OCI-LY3 (cell line): Measurements from ENCODE around the gene TTI1.

ENCODE experiments used
- H2AFZ ChIP-seq: fragments of 200-600, 300-600 bp; shearing (Covaris generic); 2 replicates; pipeline ENCODE4 v1.6.0; 2014; ENCODE audit warnings: antibody characterized with exemption, low read depth, low read length
- H3K27ac ChIP-seq: fragments of 200-600, 300-600 bp; sonication (generic); 2 replicates; pipeline ENCODE4 v1.5.1; 2014; ENCODE audit warnings: mild to moderate bottlenecking, low read length, moderate library complexity, mixed read lengths
- H3K27me3 ChIP-seq: fragments of 200-600, 300-600 bp; sonication (generic); 2 replicates; pipeline ENCODE4 v1.6.1; 2014; ENCODE audit warnings: low read depth, low read length, mixed read lengths
- H3K36me3 ChIP-seq: fragments of 200-600, 300-600 bp; sonication (generic); replicated peaks from 2 replicates; pipeline ENCODE3; 2014; ENCODE audit warnings: low read depth, low read length, mixed read lengths
- H3K4me1 ChIP-seq: fragments of 300-600, 200-600 bp; sonication (generic); 2 replicates; pipeline ENCODE4 v1.6.1; 2014; ENCODE audit warnings: low read length, mixed read lengths
- H3K4me2 ChIP-seq: fragments of 200-600, 300-600 bp; sonication (generic); 2 replicates; pipeline ENCODE4 v1.6.1; 2014; ENCODE audit warnings: low read length, mixed read lengths
- H3K4me3 ChIP-seq: fragments of 300-600, 200-600 bp; sonication (generic); 2 replicates; pipeline ENCODE4 v1.5.1; 2014; ENCODE audit warnings: antibody characterized with exemption, mild to moderate bottlenecking, low read length, moderate library complexity
- H3K79me2 ChIP-seq: fragments of 300-600, 200-600 bp; shearing (Covaris generic); 2 replicates; pipeline ENCODE4 v1.6.1; 2014; ENCODE audit warnings: mild to moderate bottlenecking, low read length, mixed read lengths
- H3K9ac ChIP-seq: fragments of 300-600, 200-600 bp; shearing (Covaris generic); 2 replicates; pipeline ENCODE4 v1.6.0; 2014; ENCODE audit warnings: mild to moderate bottlenecking, low read length, moderate library complexity
- H3K9me3 ChIP-seq: fragments of 200-600, 300-600 bp; shearing (Covaris generic); 2 replicates; pipeline ENCODE4 v1.6.1; 2014; ENCODE audit warnings: low read length, mixed read lengths; ENCODE audit not compliant: insufficient read depth
- H4K20me1 ChIP-seq: fragments of 200-600, 300-600 bp; sonication (generic); 2 replicates; pipeline ENCODE4 v1.6.1; 2016; ENCODE audit warnings: low read length, mixed read lengths; ENCODE audit not compliant: insufficient read depth
- CTCF ChIP-seq: fragments of 200-600, 300-600 bp; sonication (generic); IDR thresholded peaks from 2 replicates; pipeline ENCODE4 v1.5.1; 2014; ENCODE audit warnings: antibody characterized with exemption, low read length, low read depth
- EZH2phosphoT487 ChIP-seq: fragments of 200-600 bp; shearing (Covaris generic); IDR thresholded peaks from 2 replicates; pipeline ENCODE4 v1.6.1; 2018; ENCODE audit warnings: antibody characterized with exemption, mixed run types, low read depth

TTI1 gene

DNA sequence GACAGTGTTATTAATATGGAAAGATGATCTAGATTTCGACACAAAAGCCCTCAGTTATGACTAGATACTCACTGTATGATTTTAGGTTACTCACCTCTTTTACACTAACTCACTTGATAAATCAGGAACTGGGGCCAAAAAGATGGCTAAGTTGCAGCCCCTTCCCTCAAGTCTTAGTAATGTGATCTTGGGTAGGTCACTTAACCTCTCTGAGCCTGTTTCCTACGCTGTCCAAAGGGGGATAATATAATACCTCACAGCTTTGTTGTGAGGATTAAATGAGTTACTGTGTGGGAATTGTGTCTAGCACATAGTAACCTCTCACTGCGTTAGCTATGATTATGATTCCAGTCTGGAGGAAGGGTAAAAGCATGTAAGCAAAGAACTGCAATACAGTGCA, 1.3 kb downstream of the TTI1 start:
- peaks cover 99% of the 10 kb centered on the region for H3K79me2 ChIP-seq
- H3K4me1 ChIP-seq, result peaks cover 33% of the 10 kb centered on the region
- no peak for TF ChIP-seq EZH2phosphoT487
- no peak for TF ChIP-seq CTCF
- H4K20me1 ChIP-seq, result peaks cover 30% of the 10 kb centered on the region
- H3K4me3 ChIP-seq, result peak overlapping the region; percentile 85
- no peaks in the 10 kb centered on the region for H3K27me3 ChIP-seq
- H3K4me2 ChIP-seq, result peak overlapping the region; percentile 88
- peaks cover 43% of the 10 kb centered on the region for H3K36me3 ChIP-seq
- no peak overlapping the region for H2AFZ ChIP-seq
- no peak overlapping the region for H3K27ac ChIP-seq
- H3K9ac ChIP-seq, result peak overlapping the region; percentile 90
- no peaks in the 10 kb centered on the region for H3K9me3 ChIP-seq

DNA sequence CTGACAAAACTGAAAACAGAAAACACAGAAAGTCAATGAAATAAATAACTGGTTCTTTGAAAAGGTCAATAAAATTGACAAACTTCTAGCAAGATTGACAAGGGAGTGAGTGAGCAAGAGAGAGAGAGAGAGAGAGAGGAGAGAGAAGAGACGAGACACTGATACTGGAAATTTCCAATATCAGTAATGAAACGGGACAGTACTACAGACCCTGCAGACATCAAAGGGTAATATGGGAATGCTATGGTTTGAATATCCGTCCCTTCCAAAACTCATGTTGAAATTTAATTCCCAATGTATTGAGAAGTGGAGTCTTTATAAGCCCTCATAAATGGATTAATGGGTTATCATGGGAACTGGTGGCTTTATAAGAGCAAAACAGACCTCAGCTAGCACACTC, 3.8 kb downstream of the TTI1 start:
- Histone ChIP-seq H3K4me3 (no peak overlapping the region), H3K79me2 (peaks cover 99% of the 10 kb centered on the region), H3K4me1 (peaks cover 23% of the 10 kb centered on the region), H3K27me3 (no peaks in the 10 kb centered on the region), H4K20me1 (peaks cover 55% of the 10 kb centered on the region), H3K9ac (no peak overlapping the region), H2AFZ (no peak overlapping the region), H3K27ac (no peak overlapping the region), H3K4me2 (no peak overlapping the region), H3K9me3 (no peaks in the 10 kb centered on the region), H3K36me3 (peaks cover 41% of the 10 kb centered on the region)
- TF ChIP-seq CTCF (no peak), EZH2phosphoT487 (no peak)

GRCh38 chr20:38024496-38024895, 8.8 kb downstream of the TTI1 start:
- no peaks in the 10 kb centered on the region for H3K27me3 ChIP-seq
- peaks cover 98% of the 10 kb centered on the region for H3K79me2 ChIP-seq
- no peak overlapping the region for H3K9ac ChIP-seq
- H3K4me1 ChIP-seq, result no peaks in the 10 kb centered on the region
- H3K27ac ChIP-seq, result no peak overlapping the region
- H2AFZ ChIP-seq, result no peak overlapping the region
- peaks cover 88% of the 10 kb centered on the region for H4K20me1 ChIP-seq
- no peaks in the 10 kb centered on the region for H3K9me3 ChIP-seq
- no peak overlapping the region for H3K4me2 ChIP-seq
- no peak for TF ChIP-seq EZH2phosphoT487
- no peak for TF ChIP-seq CTCF
- H3K36me3 ChIP-seq, result peaks cover 41% of the 10 kb centered on the region
- H3K4me3 ChIP-seq, result no peak overlapping the region

DNA sequence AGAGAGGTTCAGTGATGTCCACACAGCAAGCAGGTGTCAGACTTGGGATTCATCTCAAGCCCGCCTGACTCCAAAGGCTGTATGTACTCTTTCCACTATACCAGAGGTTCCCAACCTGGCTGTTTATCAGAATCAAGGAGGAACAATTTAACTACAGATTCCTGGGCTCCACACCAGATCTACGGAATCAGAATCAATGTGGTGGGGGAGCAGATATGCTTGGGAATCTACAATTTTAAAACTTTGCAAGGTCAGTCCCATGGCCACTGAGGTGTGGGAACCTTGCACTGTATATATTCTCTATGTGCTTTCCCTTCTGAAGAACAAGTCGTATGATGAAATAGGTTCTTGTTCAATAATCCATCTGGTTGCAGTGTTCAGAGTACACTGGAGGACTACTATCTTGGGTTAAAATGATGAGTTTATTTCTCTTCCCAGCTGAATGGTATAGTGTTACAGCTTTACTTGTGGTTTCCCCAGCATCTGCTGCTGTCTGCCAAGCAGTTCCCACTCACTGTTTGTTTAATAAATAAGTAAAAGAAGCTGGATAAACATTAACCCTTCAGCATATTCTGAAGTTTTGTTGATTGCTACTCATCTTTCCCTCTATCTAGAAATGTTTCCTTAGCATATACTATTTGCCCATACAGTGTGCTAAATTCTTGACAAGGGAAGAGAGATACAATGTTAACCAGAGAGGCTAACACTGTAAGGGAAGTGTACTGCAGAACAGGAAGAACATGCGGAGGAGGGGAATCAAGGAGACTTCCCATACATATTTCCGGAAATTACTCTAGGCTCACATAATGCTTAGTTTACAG, 9.9 kb downstream of the TTI1 start:
- Histone ChIP-seq H3K27me3 (no peaks in the 10 kb centered on the region), H3K36me3 (peaks cover 49% of the 10 kb centered on the region), H3K4me3 (no peak overlapping the region), H4K20me1 (peaks cover 79% of the 10 kb centered on the region), H2AFZ (no peak overlapping the region), H3K4me2 (no peak overlapping the region), H3K9me3 (peaks cover 4% of the 10 kb centered on the region), H3K9ac (no peak overlapping the region), H3K27ac (no peak overlapping the region), H3K79me2 (peaks cover 98% of the 10 kb centered on the region), H3K4me1 (no peaks in the 10 kb centered on the region)
- TF ChIP-seq EZH2phosphoT487 (no peak), CTCF (no peak)
